Adipocyte (in vitro differentiated cells): ENCODE results near the gene PLEKHG1.

Source experiments
- DNase-seq: peaks from one replicate; pipeline ENCODE4 v3.0.0-alpha.2; 2015; ENCODE audit warnings: low read depth
- H3K27me3 ChIP-seq: replicated peaks from 2 replicates; pipeline ENCODE4 v1.7.0; 2013; ENCODE audit warnings: mild to moderate bottlenecking, low read length, moderate library complexity; ENCODE audit not compliant: control insufficient read depth, insufficient read depth
- H3K36me3 ChIP-seq: 2 replicates; pipeline ENCODE4 v1.7.0; 2013; ENCODE audit warnings: low read length, mild to moderate bottlenecking, moderate library complexity; ENCODE audit not compliant: control insufficient read depth, insufficient read depth, severe bottlenecking
- H3K4me1 ChIP-seq: 2 replicates; pipeline ENCODE4 v1.7.0; 2013; ENCODE audit warnings: mild to moderate bottlenecking, low read length, moderate library complexity; ENCODE audit not compliant: control insufficient read depth, insufficient read depth
- H3K4me3 ChIP-seq: 2 replicates; pipeline ENCODE4 v1.7.0; 2013; ENCODE audit warnings: mild to moderate bottlenecking, low read length, moderate library complexity
- H3K9ac ChIP-seq: 2 replicates; pipeline ENCODE4 v1.7.0; 2013; ENCODE audit warnings: mild to moderate bottlenecking, low read length, moderate library complexity
- H3K9me3 ChIP-seq: 2 replicates; pipeline ENCODE4 v1.7.0; 2013; ENCODE audit warnings: mild to moderate bottlenecking, low read length, moderate library complexity; ENCODE audit not compliant: control insufficient read depth

Gene PLEKHG1

DNA sequence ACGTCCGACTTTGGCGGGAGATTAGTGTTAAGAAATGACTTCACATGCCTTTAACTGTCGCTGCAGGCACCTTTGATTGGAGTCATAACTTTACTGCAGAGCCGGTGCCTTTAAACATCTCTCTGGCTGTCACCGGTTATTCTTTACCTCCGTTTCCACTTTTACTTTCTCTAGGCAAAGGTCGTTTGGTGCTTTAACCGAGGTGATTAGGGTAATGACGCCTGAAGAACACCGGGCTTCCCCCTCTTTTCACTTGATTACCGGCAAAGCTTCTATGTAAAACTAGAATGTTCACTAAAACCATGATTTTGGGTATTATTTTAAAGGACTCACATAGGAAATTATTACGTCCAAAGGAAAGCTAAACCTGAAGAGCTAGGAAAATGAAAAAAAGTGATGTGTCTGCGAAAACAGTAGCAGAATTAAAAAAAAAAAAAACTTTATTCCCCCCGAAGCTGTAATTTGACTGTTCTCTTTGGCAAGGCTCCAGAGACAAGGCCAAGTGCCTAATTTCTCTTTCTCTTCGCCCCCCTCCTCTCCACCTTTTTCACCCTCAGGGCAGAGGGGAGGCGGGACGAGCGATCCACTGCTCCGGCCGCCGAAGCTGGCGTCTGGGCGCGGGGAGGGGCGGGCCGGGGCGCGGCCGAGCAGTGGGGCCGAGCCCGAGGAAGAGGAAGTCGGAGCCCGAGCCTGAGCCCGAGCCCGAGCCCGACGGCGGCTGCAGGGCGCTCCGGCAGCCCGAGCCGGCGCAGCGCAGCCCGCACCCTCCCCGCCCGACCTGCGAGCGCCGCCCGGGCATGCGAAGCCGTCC lies at the start of gene PLEKHG1:
PLEKHG1 (plus strand) TSS at position 687 of the 811 bp plus-strand sequence. CDS start 133,797 bp downstream, outside the sequence.
- H3K27me3 ChIP-seq, result peaks cover 37% of the 10 kb centered on the region
- H3K4me3 ChIP-seq, result peak within 1 kb of the TSS; percentile 80
- H3K9me3 ChIP-seq, result no peaks in the 10 kb centered on the region
- H3K9ac ChIP-seq, result peak within 1 kb of the TSS; percentile 51
- DNase-seq, result peak; percentile 70
- peaks cover 2% of the 10 kb centered on the region for H3K4me1 ChIP-seq
- H3K36me3 ChIP-seq, result no peaks in the 10 kb centered on the region

DNA sequence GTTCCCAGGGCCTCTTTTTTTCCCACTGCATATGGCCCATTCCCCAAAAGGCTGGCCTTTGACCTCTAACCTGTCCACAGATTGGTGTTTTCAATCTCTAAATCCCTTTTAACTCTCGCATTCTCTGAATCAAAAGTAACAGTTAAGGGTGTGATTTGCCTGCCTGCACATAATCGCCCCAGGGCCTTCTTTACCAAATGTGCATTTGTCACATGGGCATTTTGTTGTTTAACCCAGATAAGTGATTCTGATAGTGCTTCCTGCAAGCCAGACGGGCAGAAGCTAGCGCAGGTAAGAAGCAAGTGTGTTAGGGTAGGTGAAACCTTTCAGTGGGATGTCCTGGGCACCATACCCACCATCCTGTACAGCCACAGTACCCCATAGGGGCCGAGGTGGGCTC lies 49.4 kb upstream of the PLEKHG1 start:
- Histone ChIP-seq H3K4me1 (no peaks in the 10 kb centered on the region), H3K4me3 (no peak overlapping the region), H3K9ac (no peak overlapping the region), H3K27me3 (peaks cover 24% of the 10 kb centered on the region), H3K36me3 (no peaks in the 10 kb centered on the region), H3K9me3 (no peaks in the 10 kb centered on the region)
- no peak for DNase-seq

DNA sequence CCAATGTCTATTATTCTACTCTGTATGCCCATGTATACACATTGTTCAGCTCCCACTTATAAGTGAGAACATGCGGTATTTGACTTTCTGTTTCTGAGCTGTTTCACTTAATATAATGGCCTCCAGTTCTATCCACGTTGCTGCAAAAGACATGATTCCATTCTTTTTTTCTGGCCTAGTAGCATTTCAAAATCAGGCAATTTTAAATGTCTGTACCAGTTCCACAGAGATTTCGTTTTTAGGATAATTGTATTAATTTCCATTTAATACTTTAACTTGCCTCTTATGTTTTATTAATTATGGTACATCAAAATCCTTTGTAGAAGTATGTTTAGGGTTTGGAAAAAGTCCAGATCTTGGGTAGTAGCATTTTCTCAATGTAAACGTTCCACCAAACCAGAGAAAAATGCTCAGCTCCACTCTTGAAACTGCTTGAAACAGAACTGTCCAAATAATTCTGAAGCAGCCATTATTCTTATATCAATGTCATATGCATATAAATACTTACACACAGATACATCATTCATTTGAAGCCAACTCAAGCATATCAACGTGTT lies 42.6 kb upstream of the PLEKHG1 start:
- H3K4me3 ChIP-seq, result no peak overlapping the region
- peaks cover 4% of the 10 kb centered on the region for H3K27me3 ChIP-seq

DNA sequence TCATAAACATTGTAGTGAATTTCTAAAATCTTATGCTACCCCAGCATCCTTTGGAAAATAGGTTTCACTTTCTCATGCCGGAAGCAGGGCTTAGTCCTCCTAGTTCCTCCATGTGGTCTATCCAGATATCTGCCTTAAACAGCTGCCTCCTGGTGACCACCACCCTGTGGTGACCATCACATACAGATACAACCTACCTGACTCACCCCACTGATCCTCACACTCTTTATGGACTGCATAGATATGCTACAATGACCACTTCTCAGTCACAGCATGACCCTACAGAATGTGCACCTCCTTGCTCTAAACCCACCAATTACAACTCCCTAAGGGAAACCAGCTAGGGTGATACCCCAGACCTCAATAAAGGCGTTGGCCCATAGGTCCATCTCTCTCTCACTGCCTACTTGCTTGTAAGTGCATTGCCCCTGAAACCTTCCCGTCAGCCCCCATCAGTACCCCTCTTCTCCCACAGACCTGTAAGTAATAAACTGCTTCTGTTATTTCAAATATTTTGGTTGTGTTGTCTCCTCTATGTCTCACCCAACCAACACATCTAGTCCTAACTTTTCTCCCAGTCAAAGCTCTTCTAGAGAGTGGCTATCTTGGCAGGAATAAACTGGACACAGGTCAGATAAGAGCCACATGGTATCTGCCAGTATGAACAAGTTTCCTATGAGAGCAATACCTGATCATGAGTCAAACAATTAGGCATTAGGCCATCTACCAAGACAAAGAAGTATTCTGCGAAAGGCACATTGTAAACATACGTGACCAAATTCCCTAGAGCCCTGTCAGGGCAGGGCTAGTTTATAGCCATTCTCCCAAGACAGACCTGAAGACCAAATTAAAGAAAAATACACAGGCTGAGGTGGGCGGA lies 39.4 kb upstream of the PLEKHG1 start:
- H3K4me1 ChIP-seq, result no peaks in the 10 kb centered on the region
- peaks cover 7% of the 10 kb centered on the region for H3K9me3 ChIP-seq
- no peak for DNase-seq
- peaks cover 19% of the 10 kb centered on the region for H3K27me3 ChIP-seq
- no peak overlapping the region for H3K4me3 ChIP-seq
- no peaks in the 10 kb centered on the region for H3K36me3 ChIP-seq
- H3K9ac ChIP-seq, result no peak overlapping the region

More for the DNA sequence above, 42.6 kb upstream of the PLEKHG1 start:
- no peaks in the 10 kb centered on the region for H3K36me3 ChIP-seq
- H3K9me3 ChIP-seq, result peaks cover 7% of the 10 kb centered on the region
- H3K4me1 ChIP-seq, result no peaks in the 10 kb centered on the region
- no peak overlapping the region for H3K9ac ChIP-seq
- DNase-seq, result no peak

DNA sequence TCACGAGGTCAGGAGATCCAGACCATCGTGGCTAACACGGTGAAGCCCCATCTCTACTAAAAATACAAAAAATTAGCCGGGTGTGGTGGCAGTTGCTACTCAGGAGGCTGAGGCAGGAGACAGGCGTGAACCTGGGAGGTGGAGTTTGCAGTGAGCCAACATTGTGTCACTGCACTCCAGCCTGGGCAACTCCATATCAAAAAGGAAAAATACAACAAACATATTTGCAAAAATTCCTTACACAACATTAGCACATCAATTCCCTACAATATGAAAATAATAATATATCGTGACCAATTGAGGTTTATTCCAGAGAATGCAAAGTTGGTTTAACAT lies 38.8 kb upstream of the PLEKHG1 start:
- Histone ChIP-seq H3K27me3 (peaks cover 19% of the 10 kb centered on the region), H3K9ac (no peak overlapping the region), H3K36me3 (no peaks in the 10 kb centered on the region), H3K4me1 (no peaks in the 10 kb centered on the region), H3K9me3 (peaks cover 7% of the 10 kb centered on the region), H3K4me3 (no peak overlapping the region)
- no peak for DNase-seq

DNA sequence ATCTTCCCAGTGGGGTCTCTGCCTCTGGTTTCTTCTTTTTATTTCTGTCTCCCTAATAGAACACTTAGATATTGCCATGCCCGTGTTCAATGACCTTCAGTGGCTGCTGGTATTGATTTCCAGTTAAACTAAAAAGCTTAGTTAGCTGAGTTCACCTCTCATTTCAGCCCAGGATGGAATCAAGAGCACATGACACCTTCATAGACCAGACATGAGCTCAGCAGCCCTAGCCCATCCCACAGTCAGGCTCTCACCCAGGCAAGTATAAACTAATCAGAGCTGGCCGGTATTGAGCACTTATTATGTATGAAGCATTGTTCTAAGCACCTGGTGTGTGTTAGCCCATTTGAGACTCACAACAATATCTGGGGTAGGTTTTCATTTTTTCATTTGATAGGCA lies 33.7 kb upstream of the PLEKHG1 start:
- Histone ChIP-seq H3K36me3 (no peaks in the 10 kb centered on the region), H3K9me3 (peaks cover 10% of the 10 kb centered on the region), H3K4me3 (no peak overlapping the region), H3K9ac (no peak overlapping the region), H3K4me1 (no peaks in the 10 kb centered on the region), H3K27me3 (peaks cover 28% of the 10 kb centered on the region)
- no peak for DNase-seq

DNA sequence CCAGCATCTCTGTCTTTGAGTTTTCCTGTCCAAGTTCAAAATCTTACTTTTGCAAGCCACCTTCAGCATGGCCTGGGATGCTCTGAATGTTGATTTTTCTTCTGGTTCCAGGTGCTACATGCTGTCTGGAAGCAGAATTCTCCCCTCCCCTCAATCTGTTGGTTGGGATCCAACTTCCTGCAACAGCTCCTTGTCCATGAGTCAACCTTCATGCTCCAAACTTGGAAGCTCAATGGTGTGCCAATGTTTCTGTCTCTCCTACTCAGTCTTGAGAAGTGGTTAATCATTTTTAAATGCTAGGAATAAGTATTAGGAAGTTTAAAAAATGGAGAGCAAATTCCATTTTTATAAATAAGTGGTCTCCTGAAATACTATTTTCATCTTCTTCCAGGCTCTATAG lies 33.2 kb upstream of the PLEKHG1 start:
- H3K9ac ChIP-seq, result no peak overlapping the region
- H3K9me3 ChIP-seq, result peaks cover 10% of the 10 kb centered on the region
- no peaks in the 10 kb centered on the region for H3K36me3 ChIP-seq
- H3K4me3 ChIP-seq, result no peak overlapping the region
- H3K27me3 ChIP-seq, result peaks cover 33% of the 10 kb centered on the region
- H3K4me1 ChIP-seq, result no peaks in the 10 kb centered on the region
- no peak for DNase-seq

DNA sequence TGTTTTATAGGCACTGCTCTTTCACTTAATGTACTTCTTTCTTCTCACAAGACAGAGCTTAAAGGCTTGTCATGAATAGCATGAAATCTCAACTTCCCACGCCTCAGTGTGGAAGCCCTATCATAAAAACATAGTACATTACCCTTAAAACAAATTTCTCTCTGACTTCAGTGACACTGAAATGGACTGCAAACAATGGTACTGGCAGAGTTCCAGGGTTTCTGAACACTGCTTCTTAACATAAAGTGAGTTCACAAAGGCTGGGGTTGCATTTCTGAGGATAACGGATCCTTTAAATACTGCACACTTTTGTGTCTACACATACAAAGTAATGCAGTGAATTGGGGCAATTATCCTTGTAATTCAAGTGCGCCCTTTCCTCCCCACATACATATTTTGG lies 32.3 kb upstream of the PLEKHG1 start:
- H3K9me3 ChIP-seq, result peaks cover 10% of the 10 kb centered on the region
- DNase-seq, result no peak
- H3K4me3 ChIP-seq, result no peak overlapping the region
- no peak overlapping the region for H3K9ac ChIP-seq
- H3K36me3 ChIP-seq, result no peaks in the 10 kb centered on the region
- no peaks in the 10 kb centered on the region for H3K4me1 ChIP-seq
- peaks cover 37% of the 10 kb centered on the region for H3K27me3 ChIP-seq

DNA sequence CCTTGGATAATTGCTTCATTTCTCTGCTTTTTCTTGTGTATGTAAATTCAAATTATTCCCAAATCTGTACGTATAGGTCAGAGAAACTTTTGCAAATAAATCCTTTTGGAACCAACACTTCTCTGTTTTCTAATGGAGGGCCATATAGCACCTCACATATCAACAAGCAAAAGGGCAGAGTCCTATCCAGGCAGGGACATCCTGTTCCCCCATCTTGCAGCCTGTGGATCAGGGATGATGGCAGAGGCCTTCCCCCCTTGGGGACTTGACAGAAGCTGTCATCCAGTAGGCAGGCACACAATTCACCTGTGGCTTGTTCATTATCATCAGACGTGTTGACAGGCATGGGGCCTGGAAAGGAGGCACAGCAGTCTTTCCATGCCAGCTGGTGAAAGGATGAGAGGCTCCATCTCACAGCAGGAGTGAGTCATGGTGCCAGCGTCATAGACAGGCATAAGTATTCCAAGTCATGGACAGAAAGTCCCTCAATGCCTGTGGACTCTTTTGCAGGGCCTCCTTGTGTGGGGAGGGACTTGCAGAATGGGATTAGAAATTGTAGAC lies 31.8 kb upstream of the PLEKHG1 start:
- no peak overlapping the region for H3K9ac ChIP-seq
- DNase-seq, result no peak

DNA sequence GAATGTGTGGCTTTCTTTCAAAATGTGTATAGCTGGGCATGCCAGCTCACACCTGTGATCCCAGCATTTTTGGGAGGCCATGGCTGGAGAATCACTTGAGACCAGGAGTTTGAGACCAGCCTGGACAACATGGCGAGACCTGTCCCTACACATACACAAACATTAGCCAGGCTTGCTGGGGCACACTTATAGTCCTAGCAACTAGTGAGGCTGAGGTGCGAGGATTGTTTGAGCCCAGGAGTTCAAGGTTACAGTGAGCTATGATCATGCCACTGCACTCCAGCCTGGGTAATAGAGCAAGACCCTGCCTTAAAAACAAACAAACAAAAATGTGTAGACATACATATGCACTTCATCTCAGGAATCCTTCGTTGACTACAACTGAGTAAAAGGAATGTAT lies 31.1 kb upstream of the PLEKHG1 start:
- H3K27me3 ChIP-seq, result peaks cover 36% of the 10 kb centered on the region
- no peak overlapping the region for H3K4me3 ChIP-seq
- H3K36me3 ChIP-seq, result no peaks in the 10 kb centered on the region
- H3K4me1 ChIP-seq, result no peaks in the 10 kb centered on the region
- H3K9me3 ChIP-seq, result peaks cover 10% of the 10 kb centered on the region
- no peak overlapping the region for H3K9ac ChIP-seq
- DNase-seq, result no peak

More for the DNA sequence above, 31.8 kb upstream of the PLEKHG1 start:
- Histone ChIP-seq H3K4me3 (no peak overlapping the region), H3K4me1 (no peaks in the 10 kb centered on the region), H3K36me3 (no peaks in the 10 kb centered on the region), H3K9me3 (peaks cover 10% of the 10 kb centered on the region), H3K27me3 (peaks cover 39% of the 10 kb centered on the region)

DNA sequence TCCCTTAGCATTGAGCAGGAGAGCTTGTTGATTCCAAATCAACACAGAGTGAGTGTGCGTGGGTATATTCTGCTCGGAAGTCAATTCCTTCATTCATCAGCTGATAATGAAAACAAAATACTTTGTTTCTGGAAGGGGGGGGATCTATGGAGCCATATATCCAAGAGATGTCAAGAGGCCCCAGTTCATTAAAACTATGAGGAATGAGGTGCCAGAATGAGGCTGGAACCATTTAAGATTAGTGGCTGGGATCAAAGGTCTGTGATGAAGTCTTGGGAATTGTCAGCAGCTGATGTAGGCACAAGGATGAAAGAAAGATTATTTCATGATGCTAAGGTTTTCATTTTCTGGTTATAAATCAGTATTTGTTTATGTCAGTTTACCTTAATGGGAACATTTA lies 30.5 kb upstream of the PLEKHG1 start:
- no peak for DNase-seq
- Histone ChIP-seq H3K9ac (no peak overlapping the region), H3K4me1 (no peaks in the 10 kb centered on the region), H3K27me3 (peaks cover 35% of the 10 kb centered on the region), H3K9me3 (peaks cover 10% of the 10 kb centered on the region), H3K4me3 (no peak overlapping the region), H3K36me3 (no peaks in the 10 kb centered on the region)
